G401 (cell line): ENCODE data around the gene NTHL1. TPM values are rescaled to one million over a fixed set of nuclear protein-coding genes. Genes with fewer than 3 reads are reported as not detected.

Source experiments
- DNase-seq: peaks from one replicate; pipeline ENCODE4 v3.0.0-alpha.2; 2015; ENCODE audit warnings: low spot score
- in situ Hi-C: cut with HindIII; loops from 2 replicates; pipeline ENCODE4 v1.10.0; 2016; ENCODE audit warnings: low sequenced_read_pairs, mixed read lengths
- total RNA-seq: library from RNA; depleted of rRNA; stranded (reverse); fragments of >200 nt; shearing (Covaris generic); gene quantifications from 2 replicates; pipeline ENCODE4 v1.2.3, GENCODE V29; 2014

Gene NTHL1
- total RNA-seq, 1 experiment from 2014 or later = 36.6 TPM

GRCh38 chr16:2003231-2003826 is 44.3 kb downstream of the NTHL1 start:
- no peak for DNase-seq
- in situ Hi-C loops = no loop called here

GRCh38 chr16:2002406-2003230 is 45.0 kb downstream of the NTHL1 start:
- no peak for DNase-seq
- in situ Hi-C loops = no loop called here

- in situ Hi-C loops = no loop called here
- DNase-seq = no peak
These were observed 45.9 kb downstream of the NTHL1 start for GRCh38 chr16:2001456-2002355.

GRCh38 chr16:2001035-2001434 is 46.6 kb downstream of the NTHL1 start:
- DNase-seq = no peak
- in situ Hi-C loops = no loop called here

- no peak for DNase-seq
- in situ Hi-C loops = no loop called here
These were observed 47.6 kb downstream of the NTHL1 start for GRCh38 chr16:1999866-2000514.

GRCh38 chr16:1998852-1999801 is 48.5 kb downstream of the NTHL1 start:
- in situ Hi-C loops = no loop called here
- DNase-seq = no peak

- in situ Hi-C loops = no loop called here
- peak; percentile 54 for DNase-seq
These were observed 49.2 kb downstream of the NTHL1 start for GRCh38 chr16:1998360-1998835.

- no peak for DNase-seq
- in situ Hi-C loops = no loop called here
These were observed 49.9 kb downstream of the NTHL1 start for GRCh38 chr16:1997494-1998359.

GRCh38 chr16:1993731-1994131 is 53.9 kb downstream of the NTHL1 start:
- in situ Hi-C loops = no loop called here
- DNase-seq = no peak

- in situ Hi-C loops = no loop called here
- DNase-seq = no peak
These were observed 54.8 kb downstream of the NTHL1 start for GRCh38 chr16:1992704-1993317.

- DNase-seq = peak; percentile 78
- in situ Hi-C loops = no loop called here
These were observed 55.5 kb downstream of the NTHL1 start for GRCh38 chr16:1991948-1992703.

- in situ Hi-C loops = no loop called here
- DNase-seq = no peak
These were observed 56.1 kb downstream of the NTHL1 start for GRCh38 chr16:1991588-1991947.

- peak; percentile 38 for DNase-seq
- in situ Hi-C loops = no loop called here
These were observed 56.5 kb downstream of the NTHL1 start for GRCh38 chr16:1991135-1991551.

- in situ Hi-C loops = no loop called here
- DNase-seq = peak; percentile 57
These were observed 57.1 kb downstream of the NTHL1 start for GRCh38 chr16:1990351-1991134.

- in situ Hi-C loops = no loop called here
- no peak for DNase-seq
These were observed 57.6 kb downstream of the NTHL1 start for GRCh38 chr16:1990101-1990350.
